GM23338 (cell line): ENCODE data around the gene APIP. TPM values are rescaled to one million over a fixed set of nuclear protein-coding genes. Genes with fewer than 3 reads are reported as not detected.

Experiments used
- ATAC-seq: fragments of 200-7000 bp; cut with Tn5 transposase; 3 replicates; pipeline ENCODE4 v1.9.1; 2020
- DNase-seq: peaks from one replicate; pipeline ENCODE4 v3.0.0-alpha.2; 2015; ENCODE audit warnings: low spot score
- H2AFZ ChIP-seq: fragments of 200-600 bp; sonication (generic); 2 replicates; pipeline ENCODE4 v1.8.0; 2016; ENCODE audit warnings: antibody characterized with exemption, mild to moderate bottlenecking, moderate library complexity
- H3F3A ChIP-seq: fragments of 200-600 bp; sonication (generic); replicated peaks from 2 replicates; pipeline ENCODE4 v1.8.0; 2017; ENCODE audit warnings: antibody characterized with exemption, mixed run types, low read depth
- H3K27ac ChIP-seq: fragments of 200-600 bp; sonication (generic); 2 replicates; pipeline ENCODE4 v1.6.1; 2016; ENCODE audit warnings: low read depth
- H3K27me3 ChIP-seq: fragments of 200-600 bp; sonication (generic); 2 replicates; pipeline ENCODE4 v1.8.0; 2016; ENCODE audit warnings: mild to moderate bottlenecking, mixed run types, moderate library complexity; ENCODE audit not compliant: insufficient read depth
- H3K36me3 ChIP-seq: fragments of 200-600 bp; sonication (generic); 2 replicates; pipeline ENCODE4 v1.8.0; 2016; ENCODE audit warnings: mild to moderate bottlenecking; ENCODE audit not compliant: insufficient read depth
- H3K4me1 ChIP-seq: fragments of 200-600 bp; sonication (generic); 2 replicates; pipeline ENCODE4 v1.8.0; 2016; ENCODE audit warnings: mild to moderate bottlenecking, moderate library complexity; ENCODE audit not compliant: insufficient read depth
- H3K4me2 ChIP-seq: fragments of 200-600 bp; sonication (generic); 2 replicates; pipeline ENCODE4 v1.7.1; 2017; ENCODE audit warnings: mixed run types
- H3K4me3 ChIP-seq: fragments of 200-600 bp; sonication (generic); 2 replicates; pipeline ENCODE4 v1.6.1; 2016; ENCODE audit warnings: mixed run types
- H3K79me2 ChIP-seq: fragments of 200-600 bp; sonication (generic); replicated peaks from 2 replicates; pipeline ENCODE4 v1.8.0; 2017; ENCODE audit warnings: mild to moderate bottlenecking; ENCODE audit not compliant: insufficient read depth
- H3K9me2 ChIP-seq: fragments of 200-600 bp; sonication (generic); 2 replicates; pipeline ENCODE4 v1.8.0; 2017; ENCODE audit not compliant: insufficient read depth
- H4K20me1 ChIP-seq: fragments of 200-600 bp; sonication (generic); replicated peaks from 2 replicates; pipeline ENCODE4 v1.8.0; 2017; ENCODE audit warnings: mild to moderate bottlenecking; ENCODE audit not compliant: insufficient read depth
- H3K27ac Mint-ChIP-seq: 2 replicates; pipeline ENCODE4 v1.8.0; 2020; ENCODE audit warnings: inconsistent platforms, mild to moderate bottlenecking, moderate library complexity, mixed read lengths
- H3K27me3 Mint-ChIP-seq: 3 replicates; pipeline ENCODE4 v1.8.0; 2022; ENCODE audit warnings: low read depth, mild to moderate bottlenecking, moderate library complexity, mixed read lengths, inconsistent platforms; ENCODE audit not compliant: insufficient read depth, poor library complexity
- H3K36me3 Mint-ChIP-seq: 3 replicates; pipeline ENCODE4 v1.8.0; 2021; ENCODE audit warnings: low read depth, mild to moderate bottlenecking, inconsistent platforms, moderate library complexity, mixed read lengths
- H3K4me1 Mint-ChIP-seq: 3 replicates; pipeline ENCODE4 v1.8.0; 2020; ENCODE audit warnings: mild to moderate bottlenecking, inconsistent platforms, mixed read lengths
- H3K4me3 Mint-ChIP-seq: 3 replicates; pipeline ENCODE4 v1.8.0; 2021; ENCODE audit warnings: moderate library complexity, mild to moderate bottlenecking, inconsistent platforms, mixed read lengths
- H3K9me3 Mint-ChIP-seq: 3 replicates; pipeline ENCODE4 v1.8.0; 2020; ENCODE audit warnings: moderate library complexity, mild to moderate bottlenecking, inconsistent platforms, mixed read lengths
- CTCF ChIP-seq, 2 experiments: fragments of 200-600 bp in 1 of 2; sonication (generic) in 1 of 2; conservative IDR thresholded peaks; 2 replicates each; pipeline versions ENCODE4 v1.5.1 to v1.6.1; 2016 to 2017; ENCODE audit warnings: antibody characterized with exemption in 2 of 2, low read depth in 2 of 2, mild to moderate bottlenecking in 2 of 2, moderate library complexity in 1 of 2
- ETS1 ChIP-seq: IDR thresholded peaks from 2 replicates; pipeline ENCODE4 v1.6.1; 2016; ENCODE audit warnings: antibody characterized with exemption
- EZH2phosphoT487 ChIP-seq: fragments of 200-600 bp; sonication (generic); IDR thresholded peaks from one replicate; pipeline ENCODE4 v1.8.1; 2018; ENCODE audit warnings: antibody characterized with exemption; ENCODE audit not compliant: unreplicated experiment
- NANOG ChIP-seq: IDR thresholded peaks from 2 replicates; pipeline ENCODE4 v1.6.1; 2016; ENCODE audit warnings: antibody characterized with exemption, borderline replicate concordance
- POLR2AphosphoS5 ChIP-seq: IDR thresholded peaks from 2 replicates; pipeline ENCODE4 v1.6.1; 2016; ENCODE audit warnings: antibody characterized with exemption, low read depth
- ZNF114 ChIP-seq: fragments of 250-450 bp; sonication (Bioruptor Pico); IDR thresholded peaks from 2 replicates; pipeline ENCODE4 v1.5.0; 2020; ENCODE audit warnings: mild to moderate bottlenecking, moderate library complexity
- ZNF331 ChIP-seq: fragments of 250-450 bp; sonication (Bioruptor Pico); IDR thresholded peaks from 2 replicates; pipeline ENCODE4 v1.5.0; 2020; ENCODE audit warnings: low read depth, mild to moderate bottlenecking, moderate library complexity
- polyA plus RNA-seq: library from polyadenylated mRNA; unstranded; fragments of >200 nt; fragmentation: Nextera tagmentation; extraction: Ambion mirVana; gene quantifications from 2 replicates; pipeline ENCODE4 v1.2.1, GENCODE V29; 2016
- total RNA-seq: library from RNA; depleted of rRNA; stranded (reverse); fragments of >200 nt; shearing (Covaris generic); gene quantifications from 2 replicates; pipeline ENCODE4 v1.2.3, GENCODE V29; 2014
- TF ChIP-seq, protein P1 (sequence below): fragments of 250-450 bp; sonication (Bioruptor Pico); IDR thresholded peaks from 2 replicates; pipeline ENCODE4 v1.5.0; 2020; ENCODE audit warnings: mild to moderate bottlenecking, moderate library complexity

APIP gene
- total and polyA plus RNA-seq, 2 experiments from 2014 or later = 35.7 to 50.3 TPM

DNA sequence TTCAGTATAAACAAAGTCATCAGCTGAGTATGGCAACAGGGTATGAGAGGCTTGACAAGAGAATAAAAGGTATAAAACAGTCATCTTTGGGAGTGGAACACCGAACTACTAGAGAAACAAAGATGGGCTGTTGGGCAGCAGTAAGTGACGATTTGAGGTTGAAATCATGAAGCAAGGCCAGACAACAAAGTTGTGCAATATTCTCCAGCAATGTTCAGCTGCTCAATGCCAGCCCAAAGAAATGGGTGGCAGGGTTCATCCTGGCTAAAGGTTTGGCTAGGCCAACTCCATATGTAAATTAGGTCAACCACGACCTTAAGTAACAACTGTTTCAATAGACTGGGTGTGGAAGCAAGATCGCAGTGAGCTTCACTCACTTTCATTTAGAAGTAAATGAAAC, 6.2 kb downstream of the APIP start:
- H3K36me3 Mint-ChIP-seq = peaks cover 20% of the 10 kb centered on the region
- no peak overlapping the region for H3K27ac Mint-ChIP-seq
- no peak for ATAC-seq

More for the DNA sequence above, 6.2 kb downstream of the APIP start:
- Mint-ChIP-seq H3K9me3 (no peaks in the 10 kb centered on the region; the same call in 2 of the 3 replicates), H3K27me3 (no peaks in the 10 kb centered on the region), H3K4me1 (peaks cover 4% of the 10 kb centered on the region), H3K4me3 (no peak overlapping the region)
- Histone ChIP-seq H3K4me1 (peaks cover 47% of the 10 kb centered on the region), H3K36me3 (no peaks in the 10 kb centered on the region; the same call in 1 of the 2 replicates), H4K20me1 (peaks cover under 1% of the 10 kb centered on the region; the same call in 1 of the 2 replicates), H3K79me2 (peaks cover 69% of the 10 kb centered on the region), H2AFZ (no peak overlapping the region), H3K9me2 (peaks cover 6% of the 10 kb centered on the region), H3K27me3 (no peaks in the 10 kb centered on the region), H3K4me3 (no peak overlapping the region), H3K27ac (no peak overlapping the region), H3F3A (no peaks in the 10 kb centered on the region; the same call in 1 of the 2 replicates), H3K4me2 (0 out of 2 replicates have a peak overlapping the region, but pooled peaks have one; percentile 31)
- DNase-seq = no peak
- no peak for TF ChIP-seq ETS1
- TF ChIP-seq, protein P1, sequence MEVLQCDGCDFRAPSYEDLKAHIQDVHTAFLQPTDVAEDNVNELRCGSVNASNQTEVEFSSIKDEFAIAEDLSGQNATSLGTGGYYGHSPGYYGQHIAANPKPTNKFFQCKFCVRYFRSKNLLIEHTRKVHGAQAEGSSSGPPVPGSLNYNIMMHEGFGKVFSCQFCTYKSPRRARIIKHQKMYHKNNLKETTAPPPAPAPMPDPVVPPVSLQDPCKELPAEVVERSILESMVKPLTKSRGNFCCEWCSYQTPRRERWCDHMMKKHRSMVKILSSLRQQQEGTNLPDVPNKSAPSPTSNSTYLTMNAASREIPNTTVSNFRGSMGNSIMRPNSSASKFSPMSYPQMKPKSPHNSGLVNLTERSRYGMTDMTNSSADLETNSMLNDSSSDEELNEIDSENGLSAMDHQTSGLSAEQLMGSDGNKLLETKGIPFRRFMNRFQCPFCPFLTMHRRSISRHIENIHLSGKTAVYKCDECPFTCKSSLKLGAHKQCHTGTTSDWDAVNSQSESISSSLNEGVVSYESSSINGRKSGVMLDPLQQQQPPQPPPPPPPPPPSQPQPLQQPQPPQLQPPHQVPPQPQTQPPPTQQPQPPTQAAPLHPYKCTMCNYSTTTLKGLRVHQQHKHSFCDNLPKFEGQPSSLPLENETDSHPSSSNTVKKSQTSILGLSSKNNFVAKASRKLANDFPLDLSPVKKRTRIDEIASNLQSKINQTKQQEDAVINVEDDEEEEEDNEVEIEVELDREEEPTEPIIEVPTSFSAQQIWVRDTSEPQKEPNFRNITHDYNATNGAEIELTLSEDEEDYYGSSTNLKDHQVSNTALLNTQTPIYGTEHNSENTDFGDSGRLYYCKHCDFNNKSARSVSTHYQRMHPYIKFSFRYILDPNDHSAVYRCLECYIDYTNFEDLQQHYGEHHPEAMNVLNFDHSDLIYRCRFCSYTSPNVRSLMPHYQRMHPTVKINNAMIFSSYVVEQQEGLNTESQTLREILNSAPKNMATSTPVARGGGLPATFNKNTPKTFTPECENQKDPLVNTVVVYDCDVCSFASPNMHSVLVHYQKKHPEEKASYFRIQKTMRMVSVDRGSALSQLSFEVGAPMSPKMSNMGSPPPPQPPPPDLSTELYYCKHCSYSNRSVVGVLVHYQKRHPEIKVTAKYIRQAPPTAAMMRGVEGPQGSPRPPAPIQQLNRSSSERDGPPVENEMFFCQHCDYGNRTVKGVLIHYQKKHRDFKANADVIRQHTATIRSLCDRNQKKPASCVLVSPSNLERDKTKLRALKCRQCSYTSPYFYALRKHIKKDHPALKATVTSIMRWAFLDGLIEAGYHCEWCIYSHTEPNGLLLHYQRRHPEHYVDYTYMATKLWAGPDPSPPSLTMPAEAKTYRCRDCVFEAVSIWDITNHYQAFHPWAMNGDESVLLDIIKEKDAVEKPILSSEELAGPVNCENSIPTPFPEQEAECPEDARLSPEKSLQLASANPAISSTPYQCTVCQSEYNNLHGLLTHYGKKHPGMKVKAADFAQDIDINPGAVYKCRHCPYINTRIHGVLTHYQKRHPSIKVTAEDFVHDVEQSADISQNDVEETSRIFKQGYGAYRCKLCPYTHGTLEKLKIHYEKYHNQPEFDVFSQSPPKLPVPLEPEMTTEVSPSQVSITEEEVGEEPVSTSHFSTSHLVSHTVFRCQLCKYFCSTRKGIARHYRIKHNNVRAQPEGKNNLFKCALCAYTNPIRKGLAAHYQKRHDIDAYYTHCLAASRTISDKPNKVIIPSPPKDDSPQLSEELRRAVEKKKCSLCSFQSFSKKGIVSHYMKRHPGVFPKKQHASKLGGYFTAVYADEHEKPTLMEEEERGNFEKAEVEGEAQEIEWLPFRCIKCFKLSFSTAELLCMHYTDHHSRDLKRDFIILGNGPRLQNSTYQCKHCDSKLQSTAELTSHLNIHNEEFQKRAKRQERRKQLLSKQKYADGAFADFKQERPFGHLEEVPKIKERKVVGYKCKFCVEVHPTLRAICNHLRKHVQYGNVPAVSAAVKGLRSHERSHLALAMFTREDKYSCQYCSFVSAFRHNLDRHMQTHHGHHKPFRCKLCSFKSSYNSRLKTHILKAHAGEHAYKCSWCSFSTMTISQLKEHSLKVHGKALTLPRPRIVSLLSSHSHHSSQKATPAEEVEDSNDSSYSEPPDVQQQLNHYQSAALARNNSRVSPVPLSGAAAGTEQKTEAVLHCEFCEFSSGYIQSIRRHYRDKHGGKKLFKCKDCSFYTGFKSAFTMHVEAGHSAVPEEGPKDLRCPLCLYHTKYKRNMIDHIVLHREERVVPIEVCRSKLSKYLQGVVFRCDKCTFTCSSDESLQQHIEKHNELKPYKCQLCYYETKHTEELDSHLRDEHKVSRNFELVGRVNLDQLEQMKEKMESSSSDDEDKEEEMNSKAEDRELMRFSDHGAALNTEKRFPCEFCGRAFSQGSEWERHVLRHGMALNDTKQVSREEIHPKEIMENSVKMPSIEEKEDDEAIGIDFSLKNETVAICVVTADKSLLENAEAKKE (CRISPR knock-in tag) = no peak
- no peak for TF ChIP-seq ZNF114 (CRISPR knock-in tag)
- TF ChIP-seq ZNF331 (CRISPR knock-in tag) = no peak
- no peak for TF ChIP-seq CTCF (conservative IDR thresholded peaks at IDR 0.05; ENCODE audit: low read depth in 2 of 2)
- TF ChIP-seq POLR2AphosphoS5 = no peak
- no peak for TF ChIP-seq EZH2phosphoT487
- no peak for TF ChIP-seq NANOG
